IMR-90 (cell line): ENCODE results near the gene ABCC9.

Experiments used
- BHLHE40 ChIP-seq: fragments of 150-350 bp; IDR thresholded peaks from 2 replicates; pipeline ENCODE4 v1.6.1; 2016; ENCODE audit warnings: mild to moderate bottlenecking, low read depth, low read length
- CHD1 ChIP-seq: IDR thresholded peaks from 2 replicates; pipeline ENCODE4 v1.6.1; 2012; ENCODE audit warnings: low read depth, low read length, improper control_type of control experiment
- MAFK ChIP-seq: IDR thresholded peaks from 2 replicates; pipeline ENCODE4 v1.6.1; 2012; ENCODE audit warnings: low read depth, low read length, improper control_type of control experiment
- MXI1 ChIP-seq: IDR thresholded peaks from 2 replicates; pipeline ENCODE4 v1.6.1; 2012; ENCODE audit warnings: low read depth, mild to moderate bottlenecking, low read length, moderate library complexity, borderline replicate concordance
- NFE2L2 ChIP-seq: fragments of 150-350 bp; IDR thresholded peaks from 2 replicates; pipeline ENCODE4 v1.6.1; 2016; ENCODE audit warnings: low read depth, mild to moderate bottlenecking, low read length
- POLR2A ChIP-seq: IDR thresholded peaks from 2 replicates; pipeline ENCODE4 v1.6.1; 2012; ENCODE audit warnings: mild to moderate bottlenecking, low read depth, low read length
- RAD21 ChIP-seq: IDR thresholded peaks from 2 replicates; pipeline ENCODE4 v1.6.1; 2012; ENCODE audit warnings: low read length, improper control_type of control experiment
- RCOR1 ChIP-seq: IDR thresholded peaks from 2 replicates; pipeline ENCODE4 v1.6.1; 2012; ENCODE audit warnings: mild to moderate bottlenecking, low read length, improper control_type of control experiment; ENCODE audit not compliant: insufficient replicate concordance
- RFX5 ChIP-seq: IDR thresholded peaks from 2 replicates; pipeline ENCODE4 v1.8.0; 2012; ENCODE audit warnings: low read depth, mild to moderate bottlenecking, low read length, moderate library complexity
- TF ChIP-seq, protein P1 (sequence below): conservative IDR thresholded peaks from 2 replicates; pipeline ENCODE4 v1.5.1; 2012; ENCODE audit warnings: mild to moderate bottlenecking, low read depth, low read length, improper control_type of control experiment
- TF ChIP-seq, protein P2 (sequence below): fragments of 150-350 bp; IDR thresholded peaks from 2 replicates; pipeline ENCODE4 v1.6.1; 2016; ENCODE audit warnings: low read depth, mild to moderate bottlenecking, low read length, moderate library complexity, borderline replicate concordance
- TF ChIP-seq, protein P3 (sequence below): fragments of 150-350 bp; IDR thresholded peaks from 2 replicates; pipeline ENCODE4 v1.6.1; 2017; ENCODE audit warnings: mild to moderate bottlenecking, antibody characterized with exemption, low read length, low read depth

DNA sequence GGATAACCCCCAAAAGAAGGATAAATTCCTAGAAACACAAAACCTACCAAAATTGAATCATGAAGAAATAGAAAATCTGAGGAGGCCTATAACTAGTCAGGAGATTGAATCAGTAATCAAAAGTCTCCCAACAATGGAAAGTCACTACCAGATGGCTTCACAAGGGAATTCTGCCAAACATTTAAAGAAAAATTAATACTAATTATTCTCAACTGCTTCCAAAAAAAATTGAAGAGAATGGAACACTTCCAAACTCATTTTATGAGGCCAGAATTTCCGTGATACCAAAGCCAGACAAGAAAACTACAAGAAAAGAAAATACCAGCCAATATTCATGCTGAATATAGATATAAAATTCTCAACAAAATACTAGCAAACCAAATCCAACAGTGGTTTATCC, 7.8 kb upstream of the ABCC9 start:
- TF ChIP-seq MAFK = no peak
- TF ChIP-seq, protein P1, sequence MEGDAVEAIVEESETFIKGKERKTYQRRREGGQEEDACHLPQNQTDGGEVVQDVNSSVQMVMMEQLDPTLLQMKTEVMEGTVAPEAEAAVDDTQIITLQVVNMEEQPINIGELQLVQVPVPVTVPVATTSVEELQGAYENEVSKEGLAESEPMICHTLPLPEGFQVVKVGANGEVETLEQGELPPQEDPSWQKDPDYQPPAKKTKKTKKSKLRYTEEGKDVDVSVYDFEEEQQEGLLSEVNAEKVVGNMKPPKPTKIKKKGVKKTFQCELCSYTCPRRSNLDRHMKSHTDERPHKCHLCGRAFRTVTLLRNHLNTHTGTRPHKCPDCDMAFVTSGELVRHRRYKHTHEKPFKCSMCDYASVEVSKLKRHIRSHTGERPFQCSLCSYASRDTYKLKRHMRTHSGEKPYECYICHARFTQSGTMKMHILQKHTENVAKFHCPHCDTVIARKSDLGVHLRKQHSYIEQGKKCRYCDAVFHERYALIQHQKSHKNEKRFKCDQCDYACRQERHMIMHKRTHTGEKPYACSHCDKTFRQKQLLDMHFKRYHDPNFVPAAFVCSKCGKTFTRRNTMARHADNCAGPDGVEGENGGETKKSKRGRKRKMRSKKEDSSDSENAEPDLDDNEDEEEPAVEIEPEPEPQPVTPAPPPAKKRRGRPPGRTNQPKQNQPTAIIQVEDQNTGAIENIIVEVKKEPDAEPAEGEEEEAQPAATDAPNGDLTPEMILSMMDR = no peak
- TF ChIP-seq POLR2A = no peak
- TF ChIP-seq NFE2L2 = no peak
- no peak for TF ChIP-seq BHLHE40
- TF ChIP-seq RAD21 = no peak
- TF ChIP-seq, protein P2, sequence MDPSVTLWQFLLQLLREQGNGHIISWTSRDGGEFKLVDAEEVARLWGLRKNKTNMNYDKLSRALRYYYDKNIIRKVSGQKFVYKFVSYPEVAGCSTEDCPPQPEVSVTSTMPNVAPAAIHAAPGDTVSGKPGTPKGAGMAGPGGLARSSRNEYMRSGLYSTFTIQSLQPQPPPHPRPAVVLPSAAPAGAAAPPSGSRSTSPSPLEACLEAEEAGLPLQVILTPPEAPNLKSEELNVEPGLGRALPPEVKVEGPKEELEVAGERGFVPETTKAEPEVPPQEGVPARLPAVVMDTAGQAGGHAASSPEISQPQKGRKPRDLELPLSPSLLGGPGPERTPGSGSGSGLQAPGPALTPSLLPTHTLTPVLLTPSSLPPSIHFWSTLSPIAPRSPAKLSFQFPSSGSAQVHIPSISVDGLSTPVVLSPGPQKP = no peak
- no peak for TF ChIP-seq MXI1
- TF ChIP-seq RCOR1 = no peak
- no peak for TF ChIP-seq CHD1
- no peak for TF ChIP-seq RFX5
- TF ChIP-seq, protein P3, sequence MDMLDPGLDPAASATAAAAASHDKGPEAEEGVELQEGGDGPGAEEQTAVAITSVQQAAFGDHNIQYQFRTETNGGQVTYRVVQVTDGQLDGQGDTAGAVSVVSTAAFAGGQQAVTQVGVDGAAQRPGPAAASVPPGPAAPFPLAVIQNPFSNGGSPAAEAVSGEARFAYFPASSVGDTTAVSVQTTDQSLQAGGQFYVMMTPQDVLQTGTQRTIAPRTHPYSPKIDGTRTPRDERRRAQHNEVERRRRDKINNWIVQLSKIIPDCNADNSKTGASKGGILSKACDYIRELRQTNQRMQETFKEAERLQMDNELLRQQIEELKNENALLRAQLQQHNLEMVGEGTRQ = no peak
